ENCODE results near the gene PUM1.

DNA sequence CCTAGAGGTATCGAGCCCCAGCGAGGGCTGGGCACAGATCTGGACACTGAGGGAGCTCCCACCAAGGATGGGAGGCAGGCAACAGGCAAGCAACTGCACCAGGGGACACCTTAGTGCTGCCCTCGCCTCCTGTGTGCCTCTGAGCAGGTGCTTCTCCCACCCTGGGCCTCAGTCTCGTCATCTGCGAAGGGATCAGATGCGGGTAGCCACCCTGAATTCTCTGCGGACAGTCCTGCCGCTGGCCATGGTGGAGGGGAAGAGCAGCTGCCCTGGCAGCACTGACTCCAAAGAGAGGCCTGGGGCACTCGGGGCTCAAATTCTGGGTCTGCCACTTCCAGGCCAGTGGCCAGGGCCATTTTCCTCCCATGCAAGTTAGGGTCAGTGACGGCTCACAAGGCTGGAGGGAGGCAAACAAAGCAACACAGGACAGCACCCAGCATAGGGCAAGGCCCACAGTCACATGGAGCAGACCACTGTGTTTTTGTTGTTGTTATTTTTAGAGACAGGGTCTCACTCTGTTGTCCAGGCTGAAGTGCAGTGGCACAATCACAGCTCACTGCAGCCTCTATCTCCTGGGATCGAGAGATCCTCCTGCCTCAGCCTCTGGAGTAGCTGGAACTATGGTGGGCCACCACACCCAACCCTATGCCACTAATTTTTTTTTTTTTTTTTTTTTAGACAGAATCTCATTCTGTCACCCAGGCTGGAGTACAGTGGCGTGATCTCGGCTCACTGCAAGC is 149.9 kb downstream of the PUM1 start:
- no peak for TF ChIP-seq CTCF (IDR thresholded peaks at IDR 0.05)
- TF ChIP-seq POLR2A (IDR thresholded peaks at IDR 0.05): no peak

Data from right lobe of liver (tissue), 4 donors.